IPS-NIHi11 (cell line): ENCODE data around the gene CDKL5.

Experiments
- DNase-seq: peaks from one replicate; pipeline ENCODE4 v3.0.0; 2012; ENCODE audit warnings: mixed read lengths, low spot score

Gene CDKL5

GRCh38 chrX:18698737-18699650, 273.6 kb downstream of the CDKL5 start:
- no peak for DNase-seq

GRCh38 chrX:18701621-18702361, 276.4 kb downstream of the CDKL5 start:
- no peak for DNase-seq

- DNase-seq: no peak
Measured at GRCh38 chrX:18702362-18703195, 277.2 kb downstream of the CDKL5 start.
